Measurements from ENCODE around the gene ELOVL1.
A peak's percentile ranks its signal among the peaks of the same experiment; 100 is the strongest.

ELOVL1 gene

DNA sequence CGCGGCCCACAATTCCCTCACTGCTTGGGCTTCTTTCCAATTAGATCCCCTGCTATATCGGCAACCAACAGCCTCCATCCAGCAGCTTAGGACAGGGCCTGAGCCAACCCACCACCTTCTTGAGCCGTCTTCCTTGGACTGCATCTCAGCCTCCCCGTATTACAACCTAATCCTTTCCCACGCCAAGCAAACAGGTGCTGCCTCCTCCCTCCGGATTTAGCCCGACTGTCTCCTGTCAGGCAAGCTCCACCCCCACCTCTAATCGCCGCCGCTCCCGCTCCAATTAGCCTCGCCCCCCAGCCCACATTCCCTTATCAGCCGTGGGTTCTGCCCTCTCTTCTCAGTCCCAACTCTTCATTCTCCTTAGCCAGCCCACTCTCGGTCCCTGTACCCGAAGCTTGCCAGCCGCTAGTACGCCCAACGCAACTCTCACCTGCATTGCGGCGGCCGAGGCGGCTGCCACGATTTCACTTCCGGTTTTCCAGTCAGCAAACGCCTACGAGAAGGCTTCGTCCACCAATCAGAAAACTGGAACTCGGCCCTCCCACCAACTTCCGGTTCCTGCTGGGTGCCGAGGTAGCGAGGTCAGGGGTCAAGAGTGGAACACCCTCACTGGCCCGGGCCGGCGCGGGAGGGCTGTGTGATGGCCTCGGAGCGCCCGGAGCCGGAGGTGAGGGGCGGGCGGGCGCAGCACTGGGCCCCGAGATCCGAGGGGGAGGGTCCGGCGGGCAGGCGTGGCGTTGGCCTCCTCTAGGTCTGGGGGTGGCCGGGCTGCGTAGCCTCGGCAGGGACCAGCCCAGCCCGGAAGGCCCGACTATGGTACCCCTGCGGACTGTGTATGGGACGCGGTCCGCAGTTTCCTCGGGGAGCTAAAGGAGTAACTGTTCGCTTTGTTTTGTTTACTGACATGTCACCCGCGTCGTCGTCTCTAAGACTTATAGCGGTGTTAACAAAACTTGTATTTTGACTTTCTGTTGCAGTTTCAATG lies 21.8 kb upstream of the ELOVL1 start, which contains the start of the genes MED8 and SZT2:
MED8 (minus strand) TSS at position 475 of the 988 bp plus-strand sequence; CDS start at position 439, 36 bp downstream.
SZT2 (plus strand) TSS at position 574 of the 988 bp plus-strand sequence; CDS start at position 644, 70 bp downstream.
- Histone ChIP-seq H3K79me2 (ENCODE audit: insufficient read depth, low read depth) (peaks cover 33% of the 10 kb centered on the region), H3K4me2 (peak within 1 kb of the TSS; percentile 93), H3K9ac (peak within 1 kb of the TSS; percentile 49), H3K4me1 (ENCODE audit: low read depth, poor library complexity, severe bottlenecking) (peaks cover 19% of the 10 kb centered on the region), H4K20me1 (ENCODE audit: insufficient read depth) (no peaks in the 10 kb centered on the region), H3K4me3 (IDR thresholded peaks at IDR 0.05; ENCODE audit: insufficient read depth, low read depth, low read length) (peak within 1 kb of the TSS; percentile 87), H3K27ac (peak within 1 kb of the TSS; percentile 37; the same call in 1 of the 2 replicates), H3K36me3 (ENCODE audit: insufficient read depth) (no peaks in the 10 kb centered on the region; the same call in 1 of the 2 replicates), H3K27me3 (ENCODE audit: insufficient read depth, low read depth) (no peaks in the 10 kb centered on the region), H2AFZ (ENCODE audit: low read depth) (peak within 1 kb of the TSS; percentile 88)
- TF ChIP-seq, protein P1, sequence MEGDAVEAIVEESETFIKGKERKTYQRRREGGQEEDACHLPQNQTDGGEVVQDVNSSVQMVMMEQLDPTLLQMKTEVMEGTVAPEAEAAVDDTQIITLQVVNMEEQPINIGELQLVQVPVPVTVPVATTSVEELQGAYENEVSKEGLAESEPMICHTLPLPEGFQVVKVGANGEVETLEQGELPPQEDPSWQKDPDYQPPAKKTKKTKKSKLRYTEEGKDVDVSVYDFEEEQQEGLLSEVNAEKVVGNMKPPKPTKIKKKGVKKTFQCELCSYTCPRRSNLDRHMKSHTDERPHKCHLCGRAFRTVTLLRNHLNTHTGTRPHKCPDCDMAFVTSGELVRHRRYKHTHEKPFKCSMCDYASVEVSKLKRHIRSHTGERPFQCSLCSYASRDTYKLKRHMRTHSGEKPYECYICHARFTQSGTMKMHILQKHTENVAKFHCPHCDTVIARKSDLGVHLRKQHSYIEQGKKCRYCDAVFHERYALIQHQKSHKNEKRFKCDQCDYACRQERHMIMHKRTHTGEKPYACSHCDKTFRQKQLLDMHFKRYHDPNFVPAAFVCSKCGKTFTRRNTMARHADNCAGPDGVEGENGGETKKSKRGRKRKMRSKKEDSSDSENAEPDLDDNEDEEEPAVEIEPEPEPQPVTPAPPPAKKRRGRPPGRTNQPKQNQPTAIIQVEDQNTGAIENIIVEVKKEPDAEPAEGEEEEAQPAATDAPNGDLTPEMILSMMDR (conservative IDR thresholded peaks at IDR 0.05; ENCODE audit: low read depth, low read length): no peak

DNA sequence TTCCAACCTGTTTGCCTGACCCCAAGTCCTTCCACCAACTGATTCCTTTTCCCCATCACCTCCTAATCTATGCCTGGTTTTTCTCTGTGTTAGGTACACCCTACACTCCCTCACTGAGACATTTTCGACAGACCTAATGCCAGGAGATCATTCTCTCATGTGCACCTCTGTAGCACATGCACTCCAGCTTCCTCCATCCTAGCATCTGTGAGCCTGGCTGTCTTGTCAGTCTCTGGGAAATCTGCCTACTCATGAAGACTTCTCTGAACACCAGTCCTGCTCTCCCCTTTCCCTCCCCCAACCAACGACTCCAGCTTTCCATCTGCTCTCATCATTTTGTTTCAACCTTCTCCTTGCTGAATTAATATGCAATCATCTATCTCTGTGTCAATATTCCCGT lies 20.8 kb upstream of the ELOVL1 start:
- H2AFZ ChIP-seq (ENCODE audit: low read depth): peak overlapping the region; percentile 88; the same call in 1 of the 2 replicates
- H3K79me2 ChIP-seq (ENCODE audit: insufficient read depth, low read depth): peaks cover 33% of the 10 kb centered on the region
- no peaks in the 10 kb centered on the region for H3K27me3 ChIP-seq (ENCODE audit: insufficient read depth, low read depth)
- H4K20me1 ChIP-seq (ENCODE audit: insufficient read depth): no peaks in the 10 kb centered on the region
- peak overlapping the region; percentile 93 for H3K4me2 ChIP-seq
- H3K27ac ChIP-seq: no peak overlapping the region; the same call in 1 of the 2 replicates
- peak overlapping the region; percentile 49; the same call in 1 of the 2 replicates for H3K9ac ChIP-seq
- H3K36me3 ChIP-seq (ENCODE audit: insufficient read depth): no peaks in the 10 kb centered on the region; the same call in 1 of the 2 replicates
- H3K4me1 ChIP-seq (ENCODE audit: low read depth, poor library complexity, severe bottlenecking): peaks cover 19% of the 10 kb centered on the region
- no peak overlapping the region for H3K4me3 ChIP-seq (IDR thresholded peaks at IDR 0.05; ENCODE audit: insufficient read depth, low read depth, low read length)
- TF ChIP-seq, protein P1 (conservative IDR thresholded peaks at IDR 0.05; ENCODE audit: low read depth, low read length): no peak

DNA sequence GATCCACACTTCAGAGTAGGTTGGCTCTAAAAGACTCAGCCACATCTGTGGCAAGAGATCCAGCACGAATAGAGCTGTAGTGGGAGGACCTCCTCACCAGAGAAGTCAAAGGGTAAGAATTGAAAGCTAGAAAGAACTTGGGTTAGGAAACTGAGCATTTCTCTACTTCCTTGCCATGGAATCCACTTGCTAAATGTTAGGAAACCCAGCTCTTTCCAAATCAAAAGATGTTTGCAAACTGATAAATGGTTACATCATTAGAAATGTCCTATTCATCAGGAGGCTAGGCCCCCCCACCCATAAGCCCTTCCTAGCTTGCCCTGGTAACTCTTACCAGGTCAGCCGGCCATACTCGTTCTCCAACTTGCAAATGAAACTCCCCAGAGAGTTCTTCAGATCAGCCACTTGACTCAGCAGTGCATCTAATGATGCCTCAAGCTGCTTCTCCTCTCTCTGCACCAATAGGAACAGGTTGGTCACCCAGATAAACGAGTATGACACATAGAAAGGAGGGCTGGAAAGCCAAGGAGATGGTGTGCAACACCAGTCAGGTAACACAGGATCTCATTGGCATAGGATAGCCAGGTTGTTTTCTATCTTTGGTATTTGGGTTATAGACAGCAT lies 20.3 kb upstream of the ELOVL1 start:
- Histone ChIP-seq H3K79me2 (ENCODE audit: insufficient read depth, low read depth) (peaks cover 33% of the 10 kb centered on the region), H3K9ac (no peak overlapping the region), H3K36me3 (ENCODE audit: insufficient read depth) (no peaks in the 10 kb centered on the region; the same call in 1 of the 2 replicates), H3K4me2 (peak overlapping the region; percentile 93; the same call in 1 of the 2 replicates), H3K27me3 (ENCODE audit: insufficient read depth, low read depth) (no peaks in the 10 kb centered on the region), H2AFZ (ENCODE audit: low read depth) (no peak overlapping the region), H3K4me1 (ENCODE audit: low read depth, poor library complexity, severe bottlenecking) (peaks cover 19% of the 10 kb centered on the region), H4K20me1 (ENCODE audit: insufficient read depth) (no peaks in the 10 kb centered on the region), H3K4me3 (IDR thresholded peaks at IDR 0.05; ENCODE audit: insufficient read depth, low read depth, low read length) (no peak overlapping the region), H3K27ac (no peak overlapping the region)
- TF ChIP-seq, protein P1 (conservative IDR thresholded peaks at IDR 0.05; ENCODE audit: low read depth, low read length): no peak

DNA sequence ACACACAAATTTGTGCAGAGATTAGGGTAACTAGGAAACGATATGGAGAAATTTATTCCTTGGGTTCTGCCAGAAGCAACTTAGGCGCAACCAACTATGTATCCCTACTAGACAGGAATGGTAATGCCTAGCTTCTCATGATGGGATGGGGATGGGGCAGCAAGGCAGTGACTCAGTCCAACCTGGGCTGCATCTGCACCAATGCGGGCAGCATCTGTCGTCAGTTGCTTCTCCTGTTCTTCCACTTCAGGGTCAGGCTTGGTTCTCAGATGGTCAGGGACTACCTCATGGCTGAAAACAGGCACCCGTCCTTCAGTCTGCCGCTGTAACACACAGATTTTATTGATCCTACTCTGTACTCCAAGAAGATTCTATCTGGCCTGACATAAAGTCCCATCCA lies 18.9 kb upstream of the ELOVL1 start:
- Histone ChIP-seq H3K27me3 (ENCODE audit: insufficient read depth, low read depth) (no peaks in the 10 kb centered on the region), H3K36me3 (ENCODE audit: insufficient read depth) (no peaks in the 10 kb centered on the region; the same call in 1 of the 2 replicates), H3K4me2 (no peak overlapping the region), H3K27ac (no peak overlapping the region), H3K79me2 (ENCODE audit: insufficient read depth, low read depth) (peaks cover 33% of the 10 kb centered on the region), H3K9ac (no peak overlapping the region), H2AFZ (ENCODE audit: low read depth) (no peak overlapping the region), H3K4me3 (IDR thresholded peaks at IDR 0.05; ENCODE audit: insufficient read depth, low read depth, low read length) (no peak overlapping the region), H4K20me1 (ENCODE audit: insufficient read depth) (no peaks in the 10 kb centered on the region), H3K4me1 (ENCODE audit: low read depth, poor library complexity, severe bottlenecking) (peaks cover 19% of the 10 kb centered on the region)
- TF ChIP-seq, protein P1 (conservative IDR thresholded peaks at IDR 0.05; ENCODE audit: low read depth, low read length): no peak

Measured in KMS-11 (cell line).